SK-N-SH treated with all-trans-retinoic acid at 6 μM for 48 hours (cell line): ENCODE data around the gene FNTB.

Source experiments
- ATAC-seq: fragments of 200-7000 bp; cut with Tn5 transposase; 3 replicates; pipeline ENCODE4 v1.9.1; 2020; ENCODE audit warnings: mild to moderate bottlenecking, moderate library complexity
- ARNTL ChIP-seq: fragments of 450-650 bp; formaldehyde crosslinking; IDR thresholded peaks from 2 replicates; pipeline ENCODE4 v1.5.0; 2020; ENCODE audit warnings: low read depth, mild to moderate bottlenecking, moderate library complexity, borderline replicate concordance
- BACH2 ChIP-seq: fragments of 250-450 bp; sonication (Bioruptor Pico); IDR thresholded peaks from 2 replicates; pipeline ENCODE4 v1.9.0; 2021; ENCODE audit warnings: mild to moderate bottlenecking, borderline replicate concordance
- CSDC2 ChIP-seq: fragments of 250-450 bp; sonication (Bioruptor Pico); IDR thresholded peaks from 2 replicates; pipeline ENCODE4 v1.5.0; 2020; ENCODE audit warnings: mild to moderate bottlenecking, moderate library complexity
- ESRRG ChIP-seq: fragments of 250-450 bp; sonication (Bioruptor Pico); IDR thresholded peaks from 2 replicates; pipeline ENCODE4 v1.6.1; 2021; ENCODE audit warnings: mild to moderate bottlenecking
- ISL1 ChIP-seq: fragments of 250-450 bp; sonication (Bioruptor Pico); IDR thresholded peaks from 2 replicates; pipeline ENCODE4 v2.1.2; 2022; ENCODE audit warnings: mild to moderate bottlenecking, moderate library complexity
- OSR1 ChIP-seq: fragments of 250-450 bp; sonication (Bioruptor Pico); IDR thresholded peaks from 2 replicates; pipeline ENCODE4 v1.8.0; 2022; ENCODE audit warnings: moderate library complexity, mild to moderate bottlenecking, inconsistent platforms
- PATZ1 ChIP-seq: fragments of 250-450 bp; sonication (Bioruptor Pico); IDR thresholded peaks from 2 replicates; pipeline ENCODE4 v1.8.0; 2020; ENCODE audit warnings: mild to moderate bottlenecking, moderate library complexity, borderline replicate concordance
- POU6F1 ChIP-seq: fragments of 250-450 bp; sonication (Bioruptor Pico); IDR thresholded peaks from 2 replicates; pipeline ENCODE4 v1.8.0; 2021; ENCODE audit warnings: low read depth, mild to moderate bottlenecking, moderate library complexity, borderline replicate concordance
- PPARA ChIP-seq: fragments of 250-450 bp; sonication (Bioruptor Pico); IDR thresholded peaks from 2 replicates; pipeline ENCODE4 v1.5.0; 2020; ENCODE audit warnings: mild to moderate bottlenecking, borderline replicate concordance
- RARB ChIP-seq: fragments of 250-450 bp; sonication (Bioruptor Pico); IDR thresholded peaks from 2 replicates; pipeline ENCODE4 v1.8.0; 2021; ENCODE audit warnings: mild to moderate bottlenecking, moderate library complexity
- SNAI2 ChIP-seq: fragments of 250-450 bp; sonication (Bioruptor Pico); IDR thresholded peaks from 2 replicates; pipeline ENCODE4 v1.5.0; 2020; ENCODE audit warnings: mild to moderate bottlenecking, moderate library complexity
- TCF4 ChIP-seq: fragments of 250-450 bp; sonication (Bioruptor Pico); IDR thresholded peaks from 2 replicates; pipeline ENCODE4 v1.8.0; 2021; ENCODE audit warnings: mild to moderate bottlenecking, moderate library complexity, borderline replicate concordance
- TOX ChIP-seq: fragments of 250-450 bp; sonication (Bioruptor Pico); IDR thresholded peaks from 2 replicates; pipeline ENCODE4 v1.8.0; 2021; ENCODE audit warnings: mild to moderate bottlenecking, moderate library complexity, borderline replicate concordance
- TSHZ2 ChIP-seq: fragments of 250-450 bp; sonication (Bioruptor Pico); IDR thresholded peaks from 2 replicates; pipeline ENCODE4 v1.5.0; 2020; ENCODE audit warnings: mild to moderate bottlenecking, moderate library complexity
- ZC3H10 ChIP-seq: fragments of 250-450 bp; sonication (Bioruptor Pico); IDR thresholded peaks from 2 replicates; pipeline ENCODE4 v1.5.1; 2021; ENCODE audit warnings: mild to moderate bottlenecking, moderate library complexity
- ZFP30 ChIP-seq: fragments of 450-650 bp; formaldehyde crosslinking; IDR thresholded peaks from 2 replicates; pipeline ENCODE4 v1.5.0; 2022; ENCODE audit warnings: mild to moderate bottlenecking, moderate library complexity
- ZNF565 ChIP-seq: fragments of 450-650 bp; formaldehyde crosslinking; conservative IDR thresholded peaks from 2 replicates; pipeline ENCODE4 v1.5.0; 2020; ENCODE audit warnings: low read depth, mild to moderate bottlenecking, moderate library complexity
- ZNF70 ChIP-seq: fragments of 450-650 bp; formaldehyde crosslinking; IDR thresholded peaks from 2 replicates; pipeline ENCODE4 v1.5.0; 2020; ENCODE audit warnings: mild to moderate bottlenecking, moderate library complexity
- ZNF8 ChIP-seq: fragments of 450-650 bp; formaldehyde crosslinking; IDR thresholded peaks from 2 replicates; pipeline ENCODE4 v1.5.0; 2020; ENCODE audit warnings: mild to moderate bottlenecking, moderate library complexity
- TF ChIP-seq, protein P1 (sequence below): fragments of 250-450 bp; sonication (Bioruptor Pico); IDR thresholded peaks from 2 replicates; pipeline ENCODE4 v1.5.1; 2020; ENCODE audit warnings: low read depth, mild to moderate bottlenecking, moderate library complexity
- TF ChIP-seq, protein P2 (sequence below): fragments of 250-450 bp; sonication (Bioruptor Pico); IDR thresholded peaks from 2 replicates; pipeline ENCODE4 v1.5.1; 2021; ENCODE audit warnings: mild to moderate bottlenecking, moderate library complexity

Gene FNTB

GRCh38 chr14:65024957-65025356 lies 38.3 kb downstream of the FNTB start:
- TF ChIP-seq ARNTL (CRISPR knock-in tag) (no peak), PATZ1 (CRISPR knock-in tag) (no peak), TSHZ2 (CRISPR knock-in tag) (no peak), CSDC2 (CRISPR knock-in tag) (no peak), ESRRG (no peak), POU6F1 (CRISPR knock-in tag) (no peak), TOX (CRISPR knock-in tag) (no peak), ZNF70 (no peak), ZC3H10 (no peak), OSR1 (CRISPR knock-in tag) (no peak), TCF4 (CRISPR knock-in tag) (no peak), ISL1 (no peak), ZNF8 (no peak), PPARA (CRISPR knock-in tag) (no peak), RARB (CRISPR knock-in tag) (no peak), BACH2 (CRISPR knock-in tag) (no peak), ZNF565 (CRISPR knock-in tag) (no peak)
- TF ChIP-seq, protein P1, sequence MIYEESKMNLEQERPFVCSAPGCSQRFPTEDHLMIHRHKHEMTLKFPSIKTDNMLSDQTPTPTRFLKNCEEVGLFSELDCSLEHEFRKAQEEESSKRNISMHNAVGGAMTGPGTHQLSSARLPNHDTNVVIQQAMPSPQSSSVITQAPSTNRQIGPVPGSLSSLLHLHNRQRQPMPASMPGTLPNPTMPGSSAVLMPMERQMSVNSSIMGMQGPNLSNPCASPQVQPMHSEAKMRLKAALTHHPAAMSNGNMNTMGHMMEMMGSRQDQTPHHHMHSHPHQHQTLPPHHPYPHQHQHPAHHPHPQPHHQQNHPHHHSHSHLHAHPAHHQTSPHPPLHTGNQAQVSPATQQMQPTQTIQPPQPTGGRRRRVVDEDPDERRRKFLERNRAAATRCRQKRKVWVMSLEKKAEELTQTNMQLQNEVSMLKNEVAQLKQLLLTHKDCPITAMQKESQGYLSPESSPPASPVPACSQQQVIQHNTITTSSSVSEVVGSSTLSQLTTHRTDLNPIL (CRISPR knock-in tag): no peak
- TF ChIP-seq, protein P2, sequence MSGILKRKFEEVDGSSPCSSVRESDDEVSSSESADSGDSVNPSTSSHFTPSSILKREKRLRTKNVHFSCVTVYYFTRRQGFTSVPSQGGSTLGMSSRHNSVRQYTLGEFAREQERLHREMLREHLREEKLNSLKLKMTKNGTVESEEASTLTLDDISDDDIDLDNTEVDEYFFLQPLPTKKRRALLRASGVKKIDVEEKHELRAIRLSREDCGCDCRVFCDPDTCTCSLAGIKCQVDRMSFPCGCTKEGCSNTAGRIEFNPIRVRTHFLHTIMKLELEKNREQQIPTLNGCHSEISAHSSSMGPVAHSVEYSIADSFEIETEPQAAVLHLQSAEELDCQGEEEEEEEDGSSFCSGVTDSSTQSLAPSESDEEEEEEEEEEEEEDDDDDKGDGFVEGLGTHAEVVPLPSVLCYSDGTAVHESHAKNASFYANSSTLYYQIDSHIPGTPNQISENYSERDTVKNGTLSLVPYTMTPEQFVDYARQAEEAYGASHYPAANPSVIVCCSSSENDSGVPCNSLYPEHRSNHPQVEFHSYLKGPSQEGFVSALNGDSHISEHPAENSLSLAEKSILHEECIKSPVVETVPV (CRISPR knock-in tag): no peak
- ATAC-seq: no peak

DNA sequence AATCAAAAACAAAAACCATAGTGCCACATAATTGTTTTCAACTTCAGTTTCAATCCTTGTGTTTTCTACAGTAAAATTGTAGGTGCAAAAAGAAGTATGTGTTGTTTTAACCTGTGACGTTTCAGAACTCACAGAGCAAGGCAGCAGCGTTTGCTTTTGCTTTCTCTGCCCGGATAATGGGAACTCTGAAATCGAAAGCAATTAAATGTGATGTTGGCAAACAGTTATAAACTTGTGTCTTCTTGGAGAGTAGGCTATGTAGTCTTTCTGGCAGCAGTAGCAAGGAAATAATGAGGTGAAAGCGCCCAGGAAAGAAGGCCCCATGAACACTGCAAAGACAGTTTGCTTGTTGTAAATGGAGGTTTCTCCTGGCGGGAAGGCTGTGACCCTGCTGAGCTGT lies 39.1 kb downstream of the FNTB start:
- no peak for TF ChIP-seq ESRRG
- TF ChIP-seq ZFP30 (CRISPR knock-in tag): no peak
- no peak for TF ChIP-seq PPARA (CRISPR knock-in tag)
- no peak for TF ChIP-seq SNAI2
- no peak for TF ChIP-seq ARNTL (CRISPR knock-in tag)
- TF ChIP-seq RARB (CRISPR knock-in tag): no peak
- TF ChIP-seq ZNF8: no peak
- TF ChIP-seq BACH2 (CRISPR knock-in tag): no peak
- no peak for TF ChIP-seq PATZ1 (CRISPR knock-in tag)
- no peak for TF ChIP-seq TCF4 (CRISPR knock-in tag)
- TF ChIP-seq ISL1: no peak
- no peak for TF ChIP-seq ZNF565 (CRISPR knock-in tag)
- no peak for TF ChIP-seq TOX (CRISPR knock-in tag)
- no peak for TF ChIP-seq ZC3H10
- no peak for TF ChIP-seq CSDC2 (CRISPR knock-in tag)
- TF ChIP-seq, protein P1 (CRISPR knock-in tag): no peak
- no peak for TF ChIP-seq ZNF70
- ATAC-seq: no peak
